Ovary (tissue), 9 donors: ENCODE measurements around the gene STK24. TPM values are rescaled to one million over a fixed set of nuclear protein-coding genes. Genes with fewer than 3 reads are reported as not detected.

Source experiments
- DNase-seq, 5 donors: peaks; one replicate each; pipeline ENCODE4 v3.0.0-alpha.2; 2019 to 2020
- H3K27ac ChIP-seq, 2 donors: fragments of 200-600 bp; one replicate each; pipeline versions ENCODE4 v1.5.1 to v1.8.0; 2019 to 2022
- H3K27me3 ChIP-seq: fragments of 200-600 bp; one replicate; pipeline ENCODE4 v1.8.0; 2022
- H3K36me3 ChIP-seq: fragments of 200-600 bp; sonication (generic); one replicate; pipeline ENCODE4 v1.5.1; 2019
- H3K4me1 ChIP-seq: one replicate; pipeline ENCODE4 v1.8.1; 2013; ENCODE audit warnings: mild to moderate bottlenecking, moderate library complexity; ENCODE audit not compliant: insufficient read depth
- H3K4me3 ChIP-seq: fragments of 200-600 bp; sonication (generic); one replicate; pipeline ENCODE4 v1.5.1; 2017
- H3K9me3 ChIP-seq, 2 donors: fragments of 200-600 bp in 1 of 2; sonication (generic) in 1 of 2; one replicate each; pipeline versions ENCODE4 v1.5.1 to v1.8.1; 2013 to 2019; ENCODE audit warnings: mild to moderate bottlenecking in 1 of 2, moderate library complexity in 1 of 2
- EP300 ChIP-seq: sonication (generic); formaldehyde crosslinking; IDR thresholded peaks from one replicate; pipeline ENCODE4 v1.6.1; 2017; ENCODE audit warnings: antibody characterized with exemption
- POLR2A ChIP-seq: fragments of 450-650 bp; IDR thresholded peaks from one replicate; pipeline ENCODE4 v1.6.1; 2017; ENCODE audit warnings: antibody characterized with exemption, mild to moderate bottlenecking, moderate library complexity
- WGBS, 3 donors: extraction: QIAGEN DNeasy Blood & Tissue Kit in 1 of 3; methylation state at CpG; one replicate each; pipeline versions ENCODE4 v1.1.5 to v1.1.7; 2013 to 2017; 5-methylcytosine and 5-hydroxymethylcytosine counted together
- intact Hi-C, 4 donors: fragments of 100-400 bp; cut with DNase I; formaldehyde crosslinking; loops; one replicate each; pipeline versions ENCODE4 v1.11.0 to v1.15.1; 2022 to 2023
- polyA plus RNA-seq, 2 donors: library from polyadenylated mRNA; stranded (reverse); fragments of 200-250 nt in 1 of 2; fragments of 350-450 nt in 1 of 2; fragmentation: Illumina TruSeq in 1 of 2; extraction: RNeasy Lipid Tissue Mini Kit (QIAGEN cat#74804) in 1 of 2; gene quantifications; one replicate each; pipeline ENCODE4 v1.2.3, GENCODE V29; 2013 to 2014
- total RNA-seq, 7 donors: library from RNA; depleted of rRNA in 2 of 7; stranded (reverse); fragments of >200 nt in 2 of 7; fragmentation: NEBNext Ultra II Directional in 3 of 7; extraction: Animal tissue kit (Norgen Biotek cat#: 25700) in 3 of 7; gene quantifications; one replicate each; pipeline versions ENCODE4 v1.1.0 to v1.2.4, GENCODE V29; 2016 to 2023
- TF ChIP-seq, protein P1 (sequence below), 3 donors: fragments of 450-650 bp in 2 of 3; fragments of 200-600 bp in 1 of 3; IDR thresholded peaks; one replicate each; pipeline versions ENCODE4 v1.5.1 to v1.8.0; 2016 to 2022; ENCODE audit warnings: antibody characterized with exemption in 3 of 3, mild to moderate bottlenecking in 1 of 3
- donor health status: DM: no; HTN: no; CAD: no; lungs with moderate emphysema.
- donor health status: DM: no; HTN: no; CAD: no.
- donor health status: Bipolar disorder and iron deficiency.
- donor health status: DM: yes; HTN: yes; CAD: no.
- donor health status: DM: no; HTN: no; CAD: no.
- donor health status: DM: yes; HTN: yes; CAD: no.

STK24 gene
- total and polyA plus RNA-seq, 9 donors = 34.0 to 153 (median 60.6) TPM

DNA sequence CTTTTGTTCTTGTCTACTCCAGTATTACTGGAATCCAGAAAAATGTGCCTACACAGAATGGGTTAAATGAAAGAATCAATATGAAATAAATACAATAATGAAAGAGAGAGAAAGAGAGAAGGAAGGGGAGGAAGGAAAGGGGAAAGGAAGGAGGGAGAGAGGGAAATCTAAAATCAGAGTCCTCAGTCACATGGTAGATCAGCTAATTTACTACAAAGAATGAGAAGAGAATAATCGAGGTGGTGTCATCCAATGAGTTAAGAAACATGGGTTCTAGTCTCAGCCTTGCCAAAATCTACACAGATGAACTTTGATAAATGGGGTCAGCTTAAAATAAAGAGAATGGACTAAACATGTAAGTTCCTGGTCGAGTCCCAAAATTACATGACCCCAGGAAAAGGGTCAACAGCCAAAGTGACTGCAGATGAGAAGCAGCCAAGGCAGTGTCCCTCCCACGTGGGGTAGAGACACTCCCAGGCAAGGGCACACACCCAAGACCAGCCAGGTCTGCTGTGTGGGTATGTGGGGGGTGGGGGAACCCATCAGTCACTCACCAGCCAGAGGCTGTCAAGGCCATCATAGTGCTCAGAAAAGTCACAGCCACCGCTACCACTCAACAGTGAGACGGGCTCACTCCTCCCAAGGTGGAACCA is 103.6 kb downstream of the STK24 start:
- no peak for DNase-seq
- Histone ChIP-seq H3K4me3 (no peak overlapping the region), H3K36me3 (no peaks in the 10 kb centered on the region), H3K27me3 (no peaks in the 10 kb centered on the region), H3K9me3 (no peaks in the 10 kb centered on the region), H3K4me1 (peaks cover 5% of the 10 kb centered on the region), H3K27ac (no peak overlapping the region)
- TF ChIP-seq POLR2A (no peak), EP300 (no peak)
- TF ChIP-seq, protein P1, sequence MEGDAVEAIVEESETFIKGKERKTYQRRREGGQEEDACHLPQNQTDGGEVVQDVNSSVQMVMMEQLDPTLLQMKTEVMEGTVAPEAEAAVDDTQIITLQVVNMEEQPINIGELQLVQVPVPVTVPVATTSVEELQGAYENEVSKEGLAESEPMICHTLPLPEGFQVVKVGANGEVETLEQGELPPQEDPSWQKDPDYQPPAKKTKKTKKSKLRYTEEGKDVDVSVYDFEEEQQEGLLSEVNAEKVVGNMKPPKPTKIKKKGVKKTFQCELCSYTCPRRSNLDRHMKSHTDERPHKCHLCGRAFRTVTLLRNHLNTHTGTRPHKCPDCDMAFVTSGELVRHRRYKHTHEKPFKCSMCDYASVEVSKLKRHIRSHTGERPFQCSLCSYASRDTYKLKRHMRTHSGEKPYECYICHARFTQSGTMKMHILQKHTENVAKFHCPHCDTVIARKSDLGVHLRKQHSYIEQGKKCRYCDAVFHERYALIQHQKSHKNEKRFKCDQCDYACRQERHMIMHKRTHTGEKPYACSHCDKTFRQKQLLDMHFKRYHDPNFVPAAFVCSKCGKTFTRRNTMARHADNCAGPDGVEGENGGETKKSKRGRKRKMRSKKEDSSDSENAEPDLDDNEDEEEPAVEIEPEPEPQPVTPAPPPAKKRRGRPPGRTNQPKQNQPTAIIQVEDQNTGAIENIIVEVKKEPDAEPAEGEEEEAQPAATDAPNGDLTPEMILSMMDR (IDR thresholded peaks at IDR 0.05) = no peak
- intact Hi-C loops = no loop called here
- WGBS, 3 donors = 67 to 80% (median 74%) methylated on average over 5 of the region's 5 CpGs

DNA sequence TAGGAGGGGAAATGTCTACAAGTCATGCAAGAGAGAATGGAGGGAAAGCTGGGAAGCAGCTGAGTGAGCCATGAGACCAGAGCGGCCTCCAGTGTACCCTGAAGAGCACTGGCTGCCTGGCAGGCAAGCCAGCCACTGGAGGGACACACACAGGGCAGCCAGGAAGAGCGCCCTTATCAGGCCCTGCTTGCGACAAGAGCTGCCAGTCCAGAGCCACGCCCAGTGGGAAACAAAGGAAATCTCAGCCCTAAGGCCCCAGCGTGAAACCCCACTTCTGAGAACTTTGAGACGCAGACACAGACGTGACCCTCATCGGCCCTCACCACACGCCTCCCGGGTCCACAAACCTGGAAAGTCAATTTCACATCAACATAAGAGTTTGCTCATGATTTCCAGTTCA is 105.0 kb downstream of the STK24 start:
- intact Hi-C loops = no loop called here
- no peak for DNase-seq
- H3K9me3 ChIP-seq = no peaks in the 10 kb centered on the region
- no peaks in the 10 kb centered on the region for H3K27me3 ChIP-seq
- H3K36me3 ChIP-seq = no peaks in the 10 kb centered on the region
- 90 to 98% (median 91%) methylated on average over 10 of the region's 10 CpGs for WGBS, 3 donors
- peaks cover 5% of the 10 kb centered on the region for H3K4me1 ChIP-seq
- H3K27ac ChIP-seq = no peak overlapping the region
- TF ChIP-seq, protein P1 (IDR thresholded peaks at IDR 0.05) = no peak
- no peak for TF ChIP-seq POLR2A
- no peak for TF ChIP-seq EP300
- no peak overlapping the region for H3K4me3 ChIP-seq

DNA sequence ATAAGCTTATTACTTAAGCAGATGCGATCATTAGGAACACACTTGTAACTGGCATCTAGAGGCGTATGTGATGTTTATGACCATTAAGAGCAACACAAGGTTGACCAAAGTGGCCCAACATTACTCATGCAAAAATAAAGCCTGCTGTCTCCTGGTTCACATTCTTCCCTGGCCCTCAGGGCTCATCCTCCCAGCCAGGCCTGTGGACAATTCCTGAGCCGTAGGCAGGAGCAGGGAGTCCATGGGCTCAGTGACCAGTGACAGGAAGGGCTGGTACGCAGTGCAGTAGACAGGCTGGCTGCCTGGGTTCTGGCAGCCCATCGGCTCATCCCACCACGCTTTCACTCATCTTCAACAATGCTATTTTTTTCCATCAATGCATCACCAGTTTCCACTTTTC is 106.0 kb downstream of the STK24 start:
- H3K4me1 ChIP-seq = no peaks in the 10 kb centered on the region
- H3K27ac ChIP-seq = no peak overlapping the region
- intact Hi-C loops = no loop called here
- H3K27me3 ChIP-seq = no peaks in the 10 kb centered on the region
- H3K9me3 ChIP-seq = no peaks in the 10 kb centered on the region
- 80 to 97% (median 88%) methylated on average over 6 of the region's 6 CpGs for WGBS, 3 donors
- TF ChIP-seq POLR2A = no peak
- TF ChIP-seq, protein P1 (IDR thresholded peaks at IDR 0.05) = no peak
- no peak for TF ChIP-seq EP300
- no peaks in the 10 kb centered on the region for H3K36me3 ChIP-seq
- no peak overlapping the region for H3K4me3 ChIP-seq
- no peak for DNase-seq

DNA sequence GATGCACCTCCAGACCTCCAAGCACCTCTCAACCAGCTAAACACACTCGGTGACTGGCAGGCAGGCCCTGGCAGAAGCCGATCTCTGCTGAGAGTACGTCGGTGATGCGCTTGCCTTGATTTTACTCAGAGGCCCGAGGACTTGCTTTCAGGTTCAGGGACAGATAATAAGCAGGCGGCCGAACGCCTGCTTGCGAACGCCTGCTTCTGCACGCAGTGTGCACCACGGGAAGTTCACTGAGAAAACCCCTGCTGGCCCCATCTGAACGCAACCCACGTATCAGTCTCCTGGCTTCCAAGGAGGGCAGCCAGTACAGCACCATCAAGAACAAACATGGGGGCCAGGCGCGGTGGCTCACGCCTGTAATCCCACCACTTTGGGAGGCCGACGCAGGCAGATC is 108.0 kb downstream of the STK24 start:
- no peaks in the 10 kb centered on the region for H3K36me3 ChIP-seq
- intact Hi-C loops = no loop called here
- H3K4me1 ChIP-seq = no peaks in the 10 kb centered on the region
- H3K4me3 ChIP-seq = no peak overlapping the region
- no peak overlapping the region for H3K27ac ChIP-seq
- DNase-seq = no peak
- WGBS, 3 donors = 93 to 94% (median 93%) methylated on average over 20 of the region's 20 CpGs
- H3K27me3 ChIP-seq = no peaks in the 10 kb centered on the region
- TF ChIP-seq, protein P1 (IDR thresholded peaks at IDR 0.05) = no peak
- TF ChIP-seq EP300 = no peak
- TF ChIP-seq POLR2A = no peak
- H3K9me3 ChIP-seq = no peaks in the 10 kb centered on the region
